GM23338 (cell line): ENCODE results near the gene SYNE1. TPM values are rescaled to one million over a fixed set of nuclear protein-coding genes. Genes with fewer than 3 reads are reported as not detected.

Source experiments
- ATAC-seq: fragments of 200-7000 bp; cut with Tn5 transposase; 3 replicates; pipeline ENCODE4 v1.9.1; 2020
- DNase-seq: peaks from one replicate; pipeline ENCODE4 v3.0.0-alpha.2; 2015; ENCODE audit warnings: low spot score
- H2AFZ ChIP-seq: fragments of 200-600 bp; sonication (generic); 2 replicates; pipeline ENCODE4 v1.8.0; 2016; ENCODE audit warnings: antibody characterized with exemption, mild to moderate bottlenecking, moderate library complexity
- H3F3A ChIP-seq: fragments of 200-600 bp; sonication (generic); replicated peaks from 2 replicates; pipeline ENCODE4 v1.8.0; 2017; ENCODE audit warnings: antibody characterized with exemption, mixed run types, low read depth
- H3K27ac ChIP-seq: fragments of 200-600 bp; sonication (generic); 2 replicates; pipeline ENCODE4 v1.6.1; 2016; ENCODE audit warnings: low read depth
- H3K27me3 ChIP-seq: fragments of 200-600 bp; sonication (generic); 2 replicates; pipeline ENCODE4 v1.8.0; 2016; ENCODE audit warnings: mild to moderate bottlenecking, mixed run types, moderate library complexity; ENCODE audit not compliant: insufficient read depth
- H3K36me3 ChIP-seq: fragments of 200-600 bp; sonication (generic); 2 replicates; pipeline ENCODE4 v1.8.0; 2016; ENCODE audit warnings: mild to moderate bottlenecking; ENCODE audit not compliant: insufficient read depth
- H3K4me1 ChIP-seq: fragments of 200-600 bp; sonication (generic); 2 replicates; pipeline ENCODE4 v1.8.0; 2016; ENCODE audit warnings: mild to moderate bottlenecking, moderate library complexity; ENCODE audit not compliant: insufficient read depth
- H3K4me2 ChIP-seq: fragments of 200-600 bp; sonication (generic); 2 replicates; pipeline ENCODE4 v1.7.1; 2017; ENCODE audit warnings: mixed run types
- H3K4me3 ChIP-seq: fragments of 200-600 bp; sonication (generic); 2 replicates; pipeline ENCODE4 v1.6.1; 2016; ENCODE audit warnings: mixed run types
- H3K79me2 ChIP-seq: fragments of 200-600 bp; sonication (generic); replicated peaks from 2 replicates; pipeline ENCODE4 v1.8.0; 2017; ENCODE audit warnings: mild to moderate bottlenecking; ENCODE audit not compliant: insufficient read depth
- H3K9me2 ChIP-seq: fragments of 200-600 bp; sonication (generic); 2 replicates; pipeline ENCODE4 v1.8.0; 2017; ENCODE audit not compliant: insufficient read depth
- H4K20me1 ChIP-seq: fragments of 200-600 bp; sonication (generic); replicated peaks from 2 replicates; pipeline ENCODE4 v1.8.0; 2017; ENCODE audit warnings: mild to moderate bottlenecking; ENCODE audit not compliant: insufficient read depth
- H3K27ac Mint-ChIP-seq: 2 replicates; pipeline ENCODE4 v1.8.0; 2020; ENCODE audit warnings: inconsistent platforms, mild to moderate bottlenecking, moderate library complexity, mixed read lengths
- H3K27me3 Mint-ChIP-seq: 3 replicates; pipeline ENCODE4 v1.8.0; 2022; ENCODE audit warnings: low read depth, mild to moderate bottlenecking, moderate library complexity, mixed read lengths, inconsistent platforms; ENCODE audit not compliant: insufficient read depth, poor library complexity
- H3K36me3 Mint-ChIP-seq: 3 replicates; pipeline ENCODE4 v1.8.0; 2021; ENCODE audit warnings: low read depth, mild to moderate bottlenecking, inconsistent platforms, moderate library complexity, mixed read lengths
- H3K4me1 Mint-ChIP-seq: 3 replicates; pipeline ENCODE4 v1.8.0; 2020; ENCODE audit warnings: mild to moderate bottlenecking, inconsistent platforms, mixed read lengths
- H3K4me3 Mint-ChIP-seq: 3 replicates; pipeline ENCODE4 v1.8.0; 2021; ENCODE audit warnings: moderate library complexity, mild to moderate bottlenecking, inconsistent platforms, mixed read lengths
- H3K9me3 Mint-ChIP-seq: 3 replicates; pipeline ENCODE4 v1.8.0; 2020; ENCODE audit warnings: moderate library complexity, mild to moderate bottlenecking, inconsistent platforms, mixed read lengths
- EZH2 ChIP-seq: fragments of 200-600 bp; sonication (generic); IDR thresholded peaks from one replicate; pipeline ENCODE4 v1.8.0; 2017; ENCODE audit warnings: antibody characterized with exemption, mild to moderate bottlenecking, low read depth; ENCODE audit not compliant: unreplicated experiment
- EZH2phosphoT487 ChIP-seq: fragments of 200-600 bp; sonication (generic); IDR thresholded peaks from one replicate; pipeline ENCODE4 v1.8.1; 2018; ENCODE audit warnings: antibody characterized with exemption; ENCODE audit not compliant: unreplicated experiment
- NANOG ChIP-seq: IDR thresholded peaks from 2 replicates; pipeline ENCODE4 v1.6.1; 2016; ENCODE audit warnings: antibody characterized with exemption, borderline replicate concordance
- POLR2AphosphoS5 ChIP-seq: IDR thresholded peaks from 2 replicates; pipeline ENCODE4 v1.6.1; 2016; ENCODE audit warnings: antibody characterized with exemption, low read depth
- STAT1 ChIP-seq: IDR thresholded peaks from one replicate; pipeline ENCODE4 v1.6.1; 2016; ENCODE audit warnings: antibody characterized with exemption; ENCODE audit not compliant: unreplicated experiment
- ZNF114 ChIP-seq: fragments of 250-450 bp; sonication (Bioruptor Pico); IDR thresholded peaks from 2 replicates; pipeline ENCODE4 v1.5.0; 2020; ENCODE audit warnings: mild to moderate bottlenecking, moderate library complexity
- ZNF331 ChIP-seq: fragments of 250-450 bp; sonication (Bioruptor Pico); IDR thresholded peaks from 2 replicates; pipeline ENCODE4 v1.5.0; 2020; ENCODE audit warnings: low read depth, mild to moderate bottlenecking, moderate library complexity
- polyA plus RNA-seq: library from polyadenylated mRNA; unstranded; fragments of >200 nt; fragmentation: Nextera tagmentation; extraction: Ambion mirVana; gene quantifications from 2 replicates; pipeline ENCODE4 v1.2.1, GENCODE V29; 2016
- total RNA-seq: library from RNA; depleted of rRNA; stranded (reverse); fragments of >200 nt; shearing (Covaris generic); gene quantifications from 2 replicates; pipeline ENCODE4 v1.2.3, GENCODE V29; 2014
- TF ChIP-seq, protein P1 (sequence below): IDR thresholded peaks from one replicate; pipeline ENCODE4 v1.6.1; 2018; ENCODE audit warnings: antibody characterized with exemption; ENCODE audit not compliant: unreplicated experiment
- TF ChIP-seq, protein P2 (sequence below): fragments of 250-450 bp; sonication (Bioruptor Pico); IDR thresholded peaks from 2 replicates; pipeline ENCODE4 v1.5.0; 2020; ENCODE audit warnings: mild to moderate bottlenecking, moderate library complexity
- TF ChIP-seq, protein P3 (sequence below), 2 experiments: fragments of 200-600 bp in 1 of 2; sonication (generic) in 1 of 2; conservative IDR thresholded peaks; 2 replicates each; pipeline versions ENCODE4 v1.5.1 to v1.6.1; 2016 to 2017; ENCODE audit warnings: antibody characterized with exemption in 2 of 2, low read depth in 2 of 2, mild to moderate bottlenecking in 2 of 2, moderate library complexity in 1 of 2

The SYNE1 gene
- total and polyA plus RNA-seq, 2 experiments from 2014 or later, result 3.9 to 13.6 TPM

DNA sequence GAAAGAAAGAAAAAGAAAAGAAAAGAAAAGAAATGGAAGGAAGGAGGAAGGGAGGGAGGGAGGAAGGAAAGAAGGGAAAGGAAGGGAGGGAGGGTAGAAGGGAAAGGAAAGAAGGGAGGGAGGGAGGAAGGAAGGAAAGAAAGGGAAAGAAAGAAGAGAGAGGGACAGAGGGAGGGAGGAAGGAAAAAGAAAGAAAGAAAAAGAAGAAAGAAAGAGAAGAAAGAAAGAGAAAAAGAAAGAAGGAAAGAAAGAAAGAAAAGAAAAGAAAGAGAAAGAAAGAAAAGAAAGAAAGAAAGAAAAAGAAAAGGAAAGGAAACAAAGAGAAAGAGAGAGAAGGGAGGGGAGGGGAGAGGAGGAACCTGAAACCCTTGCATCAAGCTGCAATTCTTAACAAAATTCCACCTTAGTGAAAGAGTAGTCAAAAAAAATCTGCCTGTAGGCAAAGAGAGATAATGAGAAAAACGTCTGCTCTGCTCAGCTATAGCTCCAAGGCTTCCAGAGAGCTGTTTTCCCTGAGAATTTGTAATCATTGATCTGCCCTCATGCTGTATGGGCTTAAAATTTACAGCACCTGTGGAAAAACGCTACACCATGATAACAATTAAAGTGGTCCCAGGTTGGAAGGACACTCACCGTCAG lies 43.8 kb upstream of the SYNE1 start:
- Histone ChIP-seq H3K79me2 (no peaks in the 10 kb centered on the region), H3F3A (no peaks in the 10 kb centered on the region), H3K4me2 (peak overlapping the region; percentile 46), H4K20me1 (no peaks in the 10 kb centered on the region), H3K27ac (peak overlapping the region; percentile 95), H3K27me3 (no peaks in the 10 kb centered on the region), H2AFZ (no peak overlapping the region), H3K4me1 (peaks cover 52% of the 10 kb centered on the region), H3K9me2 (no peaks in the 10 kb centered on the region), H3K4me3 (peak overlapping the region; percentile 6; the same call in 1 of the 2 replicates), H3K36me3 (no peaks in the 10 kb centered on the region)
- H3K4me1 Mint-ChIP-seq, result peaks cover 39% of the 10 kb centered on the region
- peaks cover 13% of the 10 kb centered on the region for H3K27me3 Mint-ChIP-seq
- no peaks in the 10 kb centered on the region; the same call in 2 of the 3 replicates for H3K9me3 Mint-ChIP-seq
- TF ChIP-seq EZH2, result no peak
- no peak for TF ChIP-seq STAT1
- no peak for TF ChIP-seq ZNF331 (CRISPR knock-in tag)
- no peak for TF ChIP-seq EZH2phosphoT487
- TF ChIP-seq, protein P1, sequence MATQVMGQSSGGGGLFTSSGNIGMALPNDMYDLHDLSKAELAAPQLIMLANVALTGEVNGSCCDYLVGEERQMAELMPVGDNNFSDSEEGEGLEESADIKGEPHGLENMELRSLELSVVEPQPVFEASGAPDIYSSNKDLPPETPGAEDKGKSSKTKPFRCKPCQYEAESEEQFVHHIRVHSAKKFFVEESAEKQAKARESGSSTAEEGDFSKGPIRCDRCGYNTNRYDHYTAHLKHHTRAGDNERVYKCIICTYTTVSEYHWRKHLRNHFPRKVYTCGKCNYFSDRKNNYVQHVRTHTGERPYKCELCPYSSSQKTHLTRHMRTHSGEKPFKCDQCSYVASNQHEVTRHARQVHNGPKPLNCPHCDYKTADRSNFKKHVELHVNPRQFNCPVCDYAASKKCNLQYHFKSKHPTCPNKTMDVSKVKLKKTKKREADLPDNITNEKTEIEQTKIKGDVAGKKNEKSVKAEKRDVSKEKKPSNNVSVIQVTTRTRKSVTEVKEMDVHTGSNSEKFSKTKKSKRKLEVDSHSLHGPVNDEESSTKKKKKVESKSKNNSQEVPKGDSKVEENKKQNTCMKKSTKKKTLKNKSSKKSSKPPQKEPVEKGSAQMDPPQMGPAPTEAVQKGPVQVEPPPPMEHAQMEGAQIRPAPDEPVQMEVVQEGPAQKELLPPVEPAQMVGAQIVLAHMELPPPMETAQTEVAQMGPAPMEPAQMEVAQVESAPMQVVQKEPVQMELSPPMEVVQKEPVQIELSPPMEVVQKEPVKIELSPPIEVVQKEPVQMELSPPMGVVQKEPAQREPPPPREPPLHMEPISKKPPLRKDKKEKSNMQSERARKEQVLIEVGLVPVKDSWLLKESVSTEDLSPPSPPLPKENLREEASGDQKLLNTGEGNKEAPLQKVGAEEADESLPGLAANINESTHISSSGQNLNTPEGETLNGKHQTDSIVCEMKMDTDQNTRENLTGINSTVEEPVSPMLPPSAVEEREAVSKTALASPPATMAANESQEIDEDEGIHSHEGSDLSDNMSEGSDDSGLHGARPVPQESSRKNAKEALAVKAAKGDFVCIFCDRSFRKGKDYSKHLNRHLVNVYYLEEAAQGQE, result no peak
- TF ChIP-seq POLR2AphosphoS5, result no peak
- no peak for TF ChIP-seq NANOG
- TF ChIP-seq, protein P2, sequence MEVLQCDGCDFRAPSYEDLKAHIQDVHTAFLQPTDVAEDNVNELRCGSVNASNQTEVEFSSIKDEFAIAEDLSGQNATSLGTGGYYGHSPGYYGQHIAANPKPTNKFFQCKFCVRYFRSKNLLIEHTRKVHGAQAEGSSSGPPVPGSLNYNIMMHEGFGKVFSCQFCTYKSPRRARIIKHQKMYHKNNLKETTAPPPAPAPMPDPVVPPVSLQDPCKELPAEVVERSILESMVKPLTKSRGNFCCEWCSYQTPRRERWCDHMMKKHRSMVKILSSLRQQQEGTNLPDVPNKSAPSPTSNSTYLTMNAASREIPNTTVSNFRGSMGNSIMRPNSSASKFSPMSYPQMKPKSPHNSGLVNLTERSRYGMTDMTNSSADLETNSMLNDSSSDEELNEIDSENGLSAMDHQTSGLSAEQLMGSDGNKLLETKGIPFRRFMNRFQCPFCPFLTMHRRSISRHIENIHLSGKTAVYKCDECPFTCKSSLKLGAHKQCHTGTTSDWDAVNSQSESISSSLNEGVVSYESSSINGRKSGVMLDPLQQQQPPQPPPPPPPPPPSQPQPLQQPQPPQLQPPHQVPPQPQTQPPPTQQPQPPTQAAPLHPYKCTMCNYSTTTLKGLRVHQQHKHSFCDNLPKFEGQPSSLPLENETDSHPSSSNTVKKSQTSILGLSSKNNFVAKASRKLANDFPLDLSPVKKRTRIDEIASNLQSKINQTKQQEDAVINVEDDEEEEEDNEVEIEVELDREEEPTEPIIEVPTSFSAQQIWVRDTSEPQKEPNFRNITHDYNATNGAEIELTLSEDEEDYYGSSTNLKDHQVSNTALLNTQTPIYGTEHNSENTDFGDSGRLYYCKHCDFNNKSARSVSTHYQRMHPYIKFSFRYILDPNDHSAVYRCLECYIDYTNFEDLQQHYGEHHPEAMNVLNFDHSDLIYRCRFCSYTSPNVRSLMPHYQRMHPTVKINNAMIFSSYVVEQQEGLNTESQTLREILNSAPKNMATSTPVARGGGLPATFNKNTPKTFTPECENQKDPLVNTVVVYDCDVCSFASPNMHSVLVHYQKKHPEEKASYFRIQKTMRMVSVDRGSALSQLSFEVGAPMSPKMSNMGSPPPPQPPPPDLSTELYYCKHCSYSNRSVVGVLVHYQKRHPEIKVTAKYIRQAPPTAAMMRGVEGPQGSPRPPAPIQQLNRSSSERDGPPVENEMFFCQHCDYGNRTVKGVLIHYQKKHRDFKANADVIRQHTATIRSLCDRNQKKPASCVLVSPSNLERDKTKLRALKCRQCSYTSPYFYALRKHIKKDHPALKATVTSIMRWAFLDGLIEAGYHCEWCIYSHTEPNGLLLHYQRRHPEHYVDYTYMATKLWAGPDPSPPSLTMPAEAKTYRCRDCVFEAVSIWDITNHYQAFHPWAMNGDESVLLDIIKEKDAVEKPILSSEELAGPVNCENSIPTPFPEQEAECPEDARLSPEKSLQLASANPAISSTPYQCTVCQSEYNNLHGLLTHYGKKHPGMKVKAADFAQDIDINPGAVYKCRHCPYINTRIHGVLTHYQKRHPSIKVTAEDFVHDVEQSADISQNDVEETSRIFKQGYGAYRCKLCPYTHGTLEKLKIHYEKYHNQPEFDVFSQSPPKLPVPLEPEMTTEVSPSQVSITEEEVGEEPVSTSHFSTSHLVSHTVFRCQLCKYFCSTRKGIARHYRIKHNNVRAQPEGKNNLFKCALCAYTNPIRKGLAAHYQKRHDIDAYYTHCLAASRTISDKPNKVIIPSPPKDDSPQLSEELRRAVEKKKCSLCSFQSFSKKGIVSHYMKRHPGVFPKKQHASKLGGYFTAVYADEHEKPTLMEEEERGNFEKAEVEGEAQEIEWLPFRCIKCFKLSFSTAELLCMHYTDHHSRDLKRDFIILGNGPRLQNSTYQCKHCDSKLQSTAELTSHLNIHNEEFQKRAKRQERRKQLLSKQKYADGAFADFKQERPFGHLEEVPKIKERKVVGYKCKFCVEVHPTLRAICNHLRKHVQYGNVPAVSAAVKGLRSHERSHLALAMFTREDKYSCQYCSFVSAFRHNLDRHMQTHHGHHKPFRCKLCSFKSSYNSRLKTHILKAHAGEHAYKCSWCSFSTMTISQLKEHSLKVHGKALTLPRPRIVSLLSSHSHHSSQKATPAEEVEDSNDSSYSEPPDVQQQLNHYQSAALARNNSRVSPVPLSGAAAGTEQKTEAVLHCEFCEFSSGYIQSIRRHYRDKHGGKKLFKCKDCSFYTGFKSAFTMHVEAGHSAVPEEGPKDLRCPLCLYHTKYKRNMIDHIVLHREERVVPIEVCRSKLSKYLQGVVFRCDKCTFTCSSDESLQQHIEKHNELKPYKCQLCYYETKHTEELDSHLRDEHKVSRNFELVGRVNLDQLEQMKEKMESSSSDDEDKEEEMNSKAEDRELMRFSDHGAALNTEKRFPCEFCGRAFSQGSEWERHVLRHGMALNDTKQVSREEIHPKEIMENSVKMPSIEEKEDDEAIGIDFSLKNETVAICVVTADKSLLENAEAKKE (CRISPR knock-in tag), result no peak
- no peak for TF ChIP-seq ZNF114 (CRISPR knock-in tag)
- TF ChIP-seq, protein P3, sequence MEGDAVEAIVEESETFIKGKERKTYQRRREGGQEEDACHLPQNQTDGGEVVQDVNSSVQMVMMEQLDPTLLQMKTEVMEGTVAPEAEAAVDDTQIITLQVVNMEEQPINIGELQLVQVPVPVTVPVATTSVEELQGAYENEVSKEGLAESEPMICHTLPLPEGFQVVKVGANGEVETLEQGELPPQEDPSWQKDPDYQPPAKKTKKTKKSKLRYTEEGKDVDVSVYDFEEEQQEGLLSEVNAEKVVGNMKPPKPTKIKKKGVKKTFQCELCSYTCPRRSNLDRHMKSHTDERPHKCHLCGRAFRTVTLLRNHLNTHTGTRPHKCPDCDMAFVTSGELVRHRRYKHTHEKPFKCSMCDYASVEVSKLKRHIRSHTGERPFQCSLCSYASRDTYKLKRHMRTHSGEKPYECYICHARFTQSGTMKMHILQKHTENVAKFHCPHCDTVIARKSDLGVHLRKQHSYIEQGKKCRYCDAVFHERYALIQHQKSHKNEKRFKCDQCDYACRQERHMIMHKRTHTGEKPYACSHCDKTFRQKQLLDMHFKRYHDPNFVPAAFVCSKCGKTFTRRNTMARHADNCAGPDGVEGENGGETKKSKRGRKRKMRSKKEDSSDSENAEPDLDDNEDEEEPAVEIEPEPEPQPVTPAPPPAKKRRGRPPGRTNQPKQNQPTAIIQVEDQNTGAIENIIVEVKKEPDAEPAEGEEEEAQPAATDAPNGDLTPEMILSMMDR (conservative IDR thresholded peaks at IDR 0.05; ENCODE audit: low read depth in 2 of 2), result no peak
- H3K36me3 Mint-ChIP-seq, result no peaks in the 10 kb centered on the region
- DNase-seq (peak; percentile 24), ATAC-seq (peak; percentile 27; the same call in 2 of the 3 replicates)
- no peak overlapping the region for H3K4me3 Mint-ChIP-seq
- peak overlapping the region; percentile 93 for H3K27ac Mint-ChIP-seq
